Measurements from ENCODE around the gene RBM26. TPM values are rescaled to one million over a fixed set of nuclear protein-coding genes. Genes with fewer than 3 reads are reported as not detected.
"Not testable (repeated sequence)": the region's sequence is repeated elsewhere in the genome, so short reads cannot be mapped to it uniquely, and the experiment has no call there.

RBM26 gene
- total RNA-seq, 4 donors from 2014 or later, result 23.4 to 78.5 (median 34.2) TPM

GRCh38 chr13:79353693-79354092 is 52.4 kb downstream of the RBM26 start:
- no peaks in the 10 kb centered on the region for H3K9me3 ChIP-seq
- H3K4me1 ChIP-seq, result no peaks in the 10 kb centered on the region
- H3K27me3 ChIP-seq, result no peaks in the 10 kb centered on the region
- no peak overlapping the region for H3K4me3 ChIP-seq
- peaks cover 57% of the 10 kb centered on the region for H3K36me3 ChIP-seq
- no peak for DNase-seq (ENCODE audit: low spot score in 2 of 2)
- TF ChIP-seq POLR2A (IDR thresholded peaks at IDR 0.05), result no peak
- TF ChIP-seq, protein P1, sequence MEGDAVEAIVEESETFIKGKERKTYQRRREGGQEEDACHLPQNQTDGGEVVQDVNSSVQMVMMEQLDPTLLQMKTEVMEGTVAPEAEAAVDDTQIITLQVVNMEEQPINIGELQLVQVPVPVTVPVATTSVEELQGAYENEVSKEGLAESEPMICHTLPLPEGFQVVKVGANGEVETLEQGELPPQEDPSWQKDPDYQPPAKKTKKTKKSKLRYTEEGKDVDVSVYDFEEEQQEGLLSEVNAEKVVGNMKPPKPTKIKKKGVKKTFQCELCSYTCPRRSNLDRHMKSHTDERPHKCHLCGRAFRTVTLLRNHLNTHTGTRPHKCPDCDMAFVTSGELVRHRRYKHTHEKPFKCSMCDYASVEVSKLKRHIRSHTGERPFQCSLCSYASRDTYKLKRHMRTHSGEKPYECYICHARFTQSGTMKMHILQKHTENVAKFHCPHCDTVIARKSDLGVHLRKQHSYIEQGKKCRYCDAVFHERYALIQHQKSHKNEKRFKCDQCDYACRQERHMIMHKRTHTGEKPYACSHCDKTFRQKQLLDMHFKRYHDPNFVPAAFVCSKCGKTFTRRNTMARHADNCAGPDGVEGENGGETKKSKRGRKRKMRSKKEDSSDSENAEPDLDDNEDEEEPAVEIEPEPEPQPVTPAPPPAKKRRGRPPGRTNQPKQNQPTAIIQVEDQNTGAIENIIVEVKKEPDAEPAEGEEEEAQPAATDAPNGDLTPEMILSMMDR (IDR thresholded peaks at IDR 0.05), result no peak
- TF ChIP-seq POLR2AphosphoS5 (IDR thresholded peaks at IDR 0.05), result no peak
- no peak for TF ChIP-seq EP300 (IDR thresholded peaks at IDR 0.05)
- H3K27ac ChIP-seq, result no peak overlapping the region
- WGBS, result 70% methylated on average over 2 of the region's 2 CpGs

DNA sequence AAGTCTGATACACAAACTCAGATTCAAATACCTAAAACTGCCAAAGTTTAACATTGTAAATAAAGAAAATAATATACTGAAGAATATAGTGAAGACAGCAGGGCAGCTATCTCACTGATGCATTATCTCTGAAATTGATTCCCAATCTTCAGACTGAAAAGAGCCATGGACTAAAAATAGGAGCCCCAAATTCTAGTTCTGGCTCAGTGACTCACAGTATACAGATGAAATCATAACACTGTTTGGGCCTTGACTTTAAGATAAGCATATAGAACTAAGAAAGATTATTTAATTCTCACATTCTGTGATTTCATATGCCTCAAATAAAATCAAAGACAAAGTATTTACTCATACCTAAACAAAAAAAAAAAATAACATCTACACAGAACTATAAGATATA is 53.9 kb downstream of the RBM26 start:
- peaks cover 50% of the 10 kb centered on the region for H3K36me3 ChIP-seq
- H3K9me3 ChIP-seq, result no peaks in the 10 kb centered on the region
- no peak for DNase-seq (ENCODE audit: low spot score in 2 of 2)
- TF ChIP-seq POLR2A (IDR thresholded peaks at IDR 0.05) (no peak), POLR2AphosphoS5 (IDR thresholded peaks at IDR 0.05) (no peak), EP300 (IDR thresholded peaks at IDR 0.05) (no peak)
- TF ChIP-seq, protein P1 (IDR thresholded peaks at IDR 0.05), result no peak
- no peak overlapping the region for H3K4me3 ChIP-seq
- no peak overlapping the region for H3K27ac ChIP-seq
- no peaks in the 10 kb centered on the region for H3K27me3 ChIP-seq
- H3K4me1 ChIP-seq, result no peaks in the 10 kb centered on the region

GRCh38 chr13:79349608-79350007 is 56.4 kb downstream of the RBM26 start:
- not testable (repeated sequence) for H3K4me3 ChIP-seq; H3K9me3 ChIP-seq; H3K27ac ChIP-seq; H3K4me1 ChIP-seq; DNase-seq (ENCODE audit: low spot score in 2 of 2); H3K27me3 ChIP-seq
- 98% methylated on average over 10 of the region's 10 CpGs for WGBS
- peaks cover 35% of the 10 kb centered on the region for H3K36me3 ChIP-seq

- DNase-seq (ENCODE audit: low spot score in 2 of 2), result no peak
- Histone ChIP-seq H3K4me1 (no peaks in the 10 kb centered on the region), H3K4me3 (no peak overlapping the region), H3K27ac (no peak overlapping the region), H3K9me3 (no peaks in the 10 kb centered on the region), H3K27me3 (no peaks in the 10 kb centered on the region), H3K36me3 (peaks cover 35% of the 10 kb centered on the region)
- 85% methylated on average over 3 of the region's 3 CpGs for WGBS
- no peak for TF ChIP-seq EP300 (IDR thresholded peaks at IDR 0.05)
- no peak for TF ChIP-seq POLR2A (IDR thresholded peaks at IDR 0.05)
- no peak for TF ChIP-seq POLR2AphosphoS5 (IDR thresholded peaks at IDR 0.05)
- TF ChIP-seq, protein P1 (IDR thresholded peaks at IDR 0.05), result no peak
Observed at GRCh38 chr13:79349011-79349410, 57.0 kb downstream of the RBM26 start.

DNA sequence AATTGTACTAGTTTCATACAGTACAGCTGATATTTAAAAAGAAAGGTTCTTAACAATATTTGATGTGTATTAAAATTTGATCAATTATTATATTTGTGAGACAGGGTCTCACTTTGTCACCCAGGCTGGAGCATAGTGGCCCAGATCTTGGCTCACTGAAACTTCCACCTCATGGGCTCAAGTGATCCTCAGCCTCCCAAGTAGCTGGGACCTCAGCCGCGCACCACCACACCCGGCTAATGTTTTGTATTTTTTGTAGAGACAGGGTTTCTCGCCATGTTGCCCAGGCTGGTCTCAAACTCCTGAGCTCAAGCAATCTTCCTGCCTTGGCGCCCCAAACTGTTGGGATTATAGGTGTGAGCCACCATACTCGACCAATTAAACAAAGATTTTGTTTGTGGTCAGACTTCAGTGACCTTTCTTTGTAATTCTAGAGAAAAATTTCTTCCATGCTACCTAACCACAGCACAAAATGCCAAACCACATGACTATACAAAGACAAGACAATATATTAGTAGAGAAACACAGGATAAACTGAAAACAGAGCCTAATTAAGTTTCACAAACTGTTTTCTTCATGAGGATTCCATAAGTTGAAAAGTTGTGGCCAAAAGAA is 59.6 kb downstream of the RBM26 start:
- Histone ChIP-seq H3K4me1 (no peaks in the 10 kb centered on the region), H3K9me3 (no peaks in the 10 kb centered on the region), H3K36me3 (peaks cover 44% of the 10 kb centered on the region), H3K27ac (no peak overlapping the region), H3K27me3 (no peaks in the 10 kb centered on the region), H3K4me3 (no peak overlapping the region)
- DNase-seq (ENCODE audit: low spot score in 2 of 2), result no peak
- WGBS, result 95% methylated on average over 6 of the region's 6 CpGs
- TF ChIP-seq EP300 (IDR thresholded peaks at IDR 0.05) (no peak), POLR2AphosphoS5 (IDR thresholded peaks at IDR 0.05) (no peak), POLR2A (IDR thresholded peaks at IDR 0.05) (no peak)
- TF ChIP-seq, protein P1 (IDR thresholded peaks at IDR 0.05), result no peak

DNA sequence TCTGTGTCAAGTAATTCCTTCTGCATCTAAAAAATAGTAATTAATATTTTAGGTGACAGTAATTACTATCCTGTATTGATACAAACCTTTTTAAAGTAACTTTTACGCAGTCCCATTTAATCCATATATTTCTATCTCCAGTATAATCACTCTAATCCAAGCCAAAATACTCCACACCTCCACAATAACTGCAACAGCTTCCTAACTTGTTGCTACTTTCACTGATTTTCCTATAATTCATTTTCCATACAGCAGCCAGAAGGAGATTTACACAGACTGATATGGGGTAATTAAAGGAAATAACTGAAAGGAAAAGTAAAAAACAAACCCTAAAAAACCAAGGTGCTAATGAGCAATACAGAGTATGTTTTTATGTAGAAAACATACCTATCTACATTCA is 64.9 kb downstream of the RBM26 start:
- Histone ChIP-seq H3K27ac (no peak overlapping the region), H3K9me3 (no peaks in the 10 kb centered on the region), H3K36me3 (peaks cover 84% of the 10 kb centered on the region), H3K4me1 (no peaks in the 10 kb centered on the region), H3K4me3 (no peak overlapping the region), H3K27me3 (no peaks in the 10 kb centered on the region)
- no peak for DNase-seq (ENCODE audit: low spot score in 2 of 2)
- 94% methylated on average over 1 of the region's 1 CpG for WGBS
- no peak for TF ChIP-seq POLR2AphosphoS5 (IDR thresholded peaks at IDR 0.05)
- TF ChIP-seq EP300 (IDR thresholded peaks at IDR 0.05), result no peak
- TF ChIP-seq, protein P1 (IDR thresholded peaks at IDR 0.05), result no peak
- TF ChIP-seq POLR2A (IDR thresholded peaks at IDR 0.05), result no peak
